T-helper 2 cell treated with Interferon-gamma antibody and Interleukin-4, amounts not matched to agents 5 μg/mL and 100 μg/mL, for 36 hours (primary cell): Measurements from ENCODE around the gene EXOSC1.
"Not testable (repeated sequence)": the region's sequence is repeated elsewhere in the genome, so short reads cannot be mapped to it uniquely, and the experiment has no call there.

Experiments
- DNase-seq: peaks from one replicate; pipeline ENCODE4 v3.0.0; 2021; ENCODE audit warnings: low spot score
- H3K27ac Mint-ChIP-seq: one replicate; pipeline ENCODE4 v1.8.0; 2021; ENCODE audit warnings: mild to moderate bottlenecking, mixed read lengths
- H3K27me3 Mint-ChIP-seq: one replicate; pipeline ENCODE4 v1.8.0; 2021; ENCODE audit warnings: low read depth, mixed read lengths
- H3K36me3 Mint-ChIP-seq: one replicate; pipeline ENCODE4 v1.8.0; 2021; ENCODE audit warnings: low read depth, mixed read lengths
- H3K4me1 Mint-ChIP-seq: one replicate; pipeline ENCODE4 v1.8.0; 2021; ENCODE audit warnings: low read depth, mixed read lengths
- H3K4me3 Mint-ChIP-seq: one replicate; pipeline ENCODE4 v1.8.0; 2022; ENCODE audit warnings: mild to moderate bottlenecking, moderate library complexity, mixed read lengths
- H3K9me3 Mint-ChIP-seq: one replicate; pipeline ENCODE4 v1.8.0; 2021; ENCODE audit warnings: mixed read lengths

The EXOSC1 gene

DNA sequence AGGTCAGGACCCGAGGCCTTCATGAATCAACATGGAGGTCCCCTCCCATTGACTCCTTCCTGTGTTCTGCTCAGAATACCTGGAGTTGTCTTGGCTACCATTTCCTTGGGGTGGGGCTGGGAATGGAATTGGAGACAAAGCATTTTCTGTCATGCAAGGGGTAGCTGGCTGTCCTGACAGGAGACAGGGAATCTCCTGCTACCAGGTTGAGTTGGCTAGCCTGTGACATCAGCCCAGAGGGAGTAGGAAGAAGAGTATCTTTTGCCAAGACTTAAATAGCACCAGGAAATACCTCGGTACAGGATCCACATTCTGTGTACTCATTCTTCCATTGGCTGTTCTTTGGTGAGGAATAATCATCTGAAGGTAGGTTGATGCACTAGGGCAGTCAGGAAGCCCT is 5.0 kb upstream of the EXOSC1 start:
- Mint-ChIP-seq H3K4me1 (peaks cover 20% of the 10 kb centered on the region), H3K4me3 (no peak overlapping the region), H3K27me3 (no peaks in the 10 kb centered on the region), H3K36me3 (peaks cover 31% of the 10 kb centered on the region), H3K9me3 (no peaks in the 10 kb centered on the region), H3K27ac (no peak overlapping the region)
- no peak for DNase-seq

DNA sequence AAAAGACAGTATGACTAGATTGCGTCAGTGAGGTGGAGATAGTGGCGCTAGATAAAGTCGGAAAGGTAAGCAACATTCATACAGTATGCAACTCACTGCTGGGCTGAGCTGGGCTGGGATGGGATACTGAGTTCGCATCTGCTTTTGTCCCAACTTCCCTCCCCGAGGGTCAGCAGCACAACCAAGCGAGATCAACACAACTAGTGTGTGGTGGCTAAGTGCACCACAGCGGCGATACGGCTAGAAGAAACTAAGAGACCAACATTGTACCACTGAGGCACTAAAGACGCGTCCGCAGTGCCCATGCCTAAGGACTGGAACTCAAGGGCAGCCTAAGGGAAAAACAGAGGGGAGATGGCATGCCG is 467 bp downstream of the EXOSC1 start:
- peaks cover 16% of the 10 kb centered on the region for H3K36me3 Mint-ChIP-seq
- H3K4me1 Mint-ChIP-seq = peaks cover 29% of the 10 kb centered on the region
- no peaks in the 10 kb centered on the region for H3K27me3 Mint-ChIP-seq
- no peaks in the 10 kb centered on the region for H3K9me3 Mint-ChIP-seq
- DNase-seq = no peak
- peak overlapping the region; percentile 91 for H3K4me3 Mint-ChIP-seq
- peak overlapping the region; percentile 78 for H3K27ac Mint-ChIP-seq

DNA sequence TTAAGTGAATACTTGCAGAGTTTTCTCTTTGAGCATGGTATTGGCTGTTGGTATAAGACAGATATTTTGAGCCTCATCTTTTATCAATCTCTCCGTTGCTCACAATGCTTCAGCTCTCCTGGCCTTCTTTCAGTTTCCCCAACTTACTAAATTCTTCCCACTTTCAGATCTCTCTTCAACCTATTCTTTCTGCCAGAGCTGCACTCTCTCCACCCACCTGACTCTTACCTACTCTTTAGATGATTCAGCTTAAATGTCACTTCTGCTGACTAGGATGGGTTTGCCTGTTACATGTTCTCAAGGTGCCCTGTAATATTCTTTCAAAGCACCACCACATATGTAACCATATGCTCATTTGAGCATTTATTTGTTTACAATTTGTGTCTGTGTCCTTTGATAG is 1.6 kb downstream of the EXOSC1 start:
- H3K27me3 Mint-ChIP-seq = no peaks in the 10 kb centered on the region
- peaks cover 26% of the 10 kb centered on the region for H3K4me1 Mint-ChIP-seq
- H3K9me3 Mint-ChIP-seq = no peaks in the 10 kb centered on the region
- H3K36me3 Mint-ChIP-seq = peaks cover 20% of the 10 kb centered on the region
- peak overlapping the region; percentile 6 for H3K27ac Mint-ChIP-seq
- no peak for DNase-seq
- peak overlapping the region; percentile 91 for H3K4me3 Mint-ChIP-seq

DNA sequence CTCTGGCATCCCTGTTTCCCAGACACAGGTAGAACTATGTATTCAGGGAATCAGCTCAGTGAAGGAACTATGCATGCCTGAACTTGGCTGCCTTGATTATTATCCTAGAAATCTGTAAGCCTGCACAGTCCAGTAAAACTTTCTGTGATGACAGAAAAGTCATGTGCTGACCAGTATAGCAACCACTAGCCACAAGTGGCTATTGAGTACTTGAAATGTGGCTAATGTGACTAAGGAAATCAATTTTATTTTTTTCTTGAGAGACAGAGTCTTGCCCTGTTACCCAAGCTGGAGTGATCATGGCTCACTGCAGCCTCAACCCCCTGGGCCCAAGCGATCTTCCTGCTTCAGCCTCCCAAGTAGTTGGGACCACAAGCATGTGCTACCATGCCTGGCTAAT is 3.5 kb downstream of the EXOSC1 start:
- H3K4me3 Mint-ChIP-seq = no peak overlapping the region
- H3K36me3 Mint-ChIP-seq = peaks cover 25% of the 10 kb centered on the region
- no peak overlapping the region for H3K27ac Mint-ChIP-seq
- H3K9me3 Mint-ChIP-seq = no peaks in the 10 kb centered on the region
- DNase-seq = no peak
- peaks cover 18% of the 10 kb centered on the region for H3K4me1 Mint-ChIP-seq
- no peaks in the 10 kb centered on the region for H3K27me3 Mint-ChIP-seq

DNA sequence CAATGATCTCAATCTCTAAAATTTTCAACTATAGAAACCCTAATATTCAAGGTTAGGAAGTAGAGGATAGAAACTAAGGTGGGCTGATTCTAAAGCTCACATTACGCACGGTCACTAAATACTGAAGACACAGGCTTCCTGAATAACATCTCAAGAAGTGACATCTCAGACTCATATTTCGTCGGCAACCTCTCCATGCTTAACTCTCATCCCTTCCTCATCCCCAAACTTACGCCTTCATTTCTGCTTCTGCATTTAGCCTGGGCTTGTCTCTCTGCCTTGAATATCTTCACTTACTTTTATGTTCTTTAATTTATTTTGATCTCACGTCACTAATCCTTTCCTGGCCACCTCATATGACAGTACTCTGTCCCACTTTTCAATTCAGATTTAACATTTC is 10.6 kb downstream of the EXOSC1 start:
- no peak overlapping the region for H3K4me3 Mint-ChIP-seq
- H3K9me3 Mint-ChIP-seq = no peaks in the 10 kb centered on the region

DNA sequence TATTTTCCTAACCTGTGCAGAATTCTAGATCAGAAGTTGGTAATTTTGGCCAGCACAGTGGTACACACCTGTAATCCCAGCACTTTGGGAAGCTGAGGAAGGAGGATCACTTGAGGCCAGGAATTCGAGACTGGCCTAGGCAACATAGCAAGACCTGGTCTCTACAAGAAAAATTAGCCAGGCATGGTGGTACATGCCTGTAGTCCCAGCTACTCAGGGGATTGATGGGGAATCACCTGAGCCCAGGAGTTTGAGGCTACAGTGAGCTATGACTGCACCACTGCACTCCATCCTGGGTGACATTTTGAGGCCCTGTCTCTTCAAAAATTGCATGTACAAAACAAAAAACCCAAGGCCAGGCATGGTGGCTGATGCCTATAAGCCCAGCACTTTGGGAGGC is 11.2 kb downstream of the EXOSC1 start:
- Mint-ChIP-seq H3K36me3 (peaks cover 52% of the 10 kb centered on the region), H3K9me3 (no peaks in the 10 kb centered on the region), H3K4me1 (peaks cover 4% of the 10 kb centered on the region), H3K4me3 (no peak overlapping the region), H3K27me3 (no peaks in the 10 kb centered on the region), H3K27ac (no peak overlapping the region)
- DNase-seq = no peak

More for the DNA sequence above, 10.6 kb downstream of the EXOSC1 start:
- DNase-seq = no peak
- H3K36me3 Mint-ChIP-seq = peaks cover 50% of the 10 kb centered on the region
- H3K27ac Mint-ChIP-seq = no peak overlapping the region
- peaks cover 2% of the 10 kb centered on the region for H3K4me1 Mint-ChIP-seq
- H3K27me3 Mint-ChIP-seq = no peaks in the 10 kb centered on the region

DNA sequence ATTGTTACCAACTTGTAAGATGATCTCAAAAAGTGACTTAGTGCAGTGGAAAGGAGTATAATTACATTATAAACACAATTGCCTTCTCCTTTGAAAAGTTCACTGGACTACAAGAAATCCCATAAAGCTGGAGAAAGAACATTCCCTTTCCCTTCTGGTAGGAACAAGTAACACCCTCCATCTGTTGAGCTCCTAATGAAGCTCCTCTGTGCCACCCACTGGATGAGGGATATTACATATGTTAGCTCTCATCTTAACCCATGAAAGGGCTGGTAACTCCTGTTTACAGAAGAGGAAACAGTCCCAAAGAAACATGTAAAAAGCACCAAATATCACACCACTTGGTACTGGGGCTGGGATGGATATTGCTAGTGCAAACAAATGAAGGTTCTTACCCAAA is 11.8 kb downstream of the EXOSC1 start:
- Mint-ChIP-seq H3K4me1 (peaks cover 8% of the 10 kb centered on the region), H3K9me3 (no peaks in the 10 kb centered on the region), H3K36me3 (peaks cover 54% of the 10 kb centered on the region), H3K27me3 (no peaks in the 10 kb centered on the region), H3K4me3 (no peak overlapping the region), H3K27ac (no peak overlapping the region)
- no peak for DNase-seq

DNA sequence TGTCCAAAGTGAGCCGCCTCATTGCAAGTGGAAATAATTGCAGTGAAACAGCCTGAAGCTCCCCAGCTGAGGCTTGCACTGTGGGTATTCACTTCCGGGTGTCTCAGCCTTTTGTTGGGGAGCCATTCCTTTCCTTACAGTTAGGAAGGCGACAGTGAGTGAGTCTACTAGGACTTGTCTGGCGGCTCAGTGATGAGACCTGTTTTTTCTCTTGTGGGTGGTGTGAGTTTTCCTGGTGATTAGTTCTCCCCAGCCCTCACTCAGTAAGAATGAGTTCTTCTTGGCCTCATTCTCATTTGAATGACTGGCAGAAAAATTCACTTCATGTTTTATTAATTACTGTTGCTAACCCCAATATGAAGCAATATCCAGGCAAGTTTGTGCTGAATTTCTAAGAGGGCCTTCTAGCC is 17.2 kb downstream of the EXOSC1 start:
- peaks cover 2% of the 10 kb centered on the region for H3K27me3 Mint-ChIP-seq
- no peak for DNase-seq
- H3K36me3 Mint-ChIP-seq = peaks cover 56% of the 10 kb centered on the region
- H3K4me3 Mint-ChIP-seq = peak overlapping the region; percentile 92
- H3K4me1 Mint-ChIP-seq = peaks cover 31% of the 10 kb centered on the region
- H3K27ac Mint-ChIP-seq = peak overlapping the region; percentile 88
- H3K9me3 Mint-ChIP-seq = no peaks in the 10 kb centered on the region

DNA sequence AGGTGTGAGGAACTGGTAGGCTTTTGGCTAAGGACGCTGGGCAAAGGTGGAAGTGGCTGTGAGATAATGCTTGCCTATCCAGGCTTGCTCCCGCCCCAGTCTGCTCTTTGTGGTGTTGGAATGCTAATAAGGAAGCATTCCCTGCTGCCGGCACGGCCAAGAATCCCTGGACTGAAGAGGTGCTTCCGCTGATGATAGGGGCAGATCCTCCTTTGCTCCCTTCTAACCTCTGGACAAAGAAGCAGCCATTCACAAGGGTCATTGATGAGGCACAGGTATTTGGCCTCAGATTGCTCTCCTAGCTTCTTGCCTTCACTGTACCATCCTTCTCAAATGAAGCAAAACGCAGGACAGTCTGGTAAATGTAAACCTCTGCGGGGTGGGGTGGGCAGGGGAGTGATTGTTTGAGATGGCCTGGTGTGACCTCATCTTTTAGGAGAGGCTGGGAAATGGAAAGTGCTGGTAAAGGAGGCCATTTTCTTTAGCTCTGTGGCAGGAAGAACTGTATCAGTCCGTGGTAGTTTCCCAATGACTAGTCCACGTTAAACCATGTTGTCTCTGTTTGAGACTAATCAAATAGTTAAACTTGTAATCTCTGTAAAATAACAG is 18.1 kb downstream of the EXOSC1 start:
- DNase-seq = no peak
- H3K27ac Mint-ChIP-seq = peak overlapping the region; percentile 94
- H3K9me3 Mint-ChIP-seq = no peaks in the 10 kb centered on the region
- peaks cover 40% of the 10 kb centered on the region for H3K4me1 Mint-ChIP-seq
- H3K4me3 Mint-ChIP-seq = peak overlapping the region; percentile 92
- peaks cover 55% of the 10 kb centered on the region for H3K36me3 Mint-ChIP-seq
- peaks cover 2% of the 10 kb centered on the region for H3K27me3 Mint-ChIP-seq

DNA sequence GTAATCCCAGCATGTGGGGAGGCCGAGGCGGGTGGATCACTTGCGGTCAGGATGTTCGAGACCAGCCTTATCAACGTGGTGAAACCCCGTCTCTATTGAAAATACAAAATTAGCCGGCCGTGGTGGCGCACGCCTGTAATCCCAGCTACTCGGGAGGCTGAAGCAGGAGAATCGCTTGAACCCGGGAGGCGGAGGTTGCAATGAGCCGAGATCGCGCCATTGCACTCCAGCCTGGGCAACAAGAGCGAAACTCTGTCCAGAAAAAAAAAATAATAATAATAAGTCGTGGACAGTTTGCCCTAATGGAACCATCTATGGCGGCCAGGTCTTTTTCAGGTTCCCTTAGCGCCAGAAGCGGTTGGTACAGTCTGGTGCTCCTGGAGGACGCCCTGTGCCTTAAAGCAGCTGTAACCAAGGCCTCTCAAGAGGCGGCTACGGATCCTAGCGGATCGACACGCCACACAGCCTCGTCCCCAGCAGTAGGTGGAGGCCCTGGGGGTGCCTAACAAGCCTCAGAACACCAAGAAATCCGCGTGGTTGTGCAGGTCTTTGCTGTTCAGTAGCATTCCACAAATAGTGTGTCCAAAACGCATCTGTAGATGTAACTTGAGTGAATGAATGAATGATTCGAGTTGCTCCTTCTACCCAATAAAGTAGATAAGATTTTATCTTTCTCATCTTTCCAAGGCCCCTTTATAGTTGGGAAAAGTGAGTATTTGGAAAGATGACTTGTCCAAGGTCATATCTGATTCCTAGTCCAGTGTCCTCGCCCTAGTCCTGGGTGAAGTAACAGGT is 18.8 kb downstream of the EXOSC1 start:
- peaks cover 52% of the 10 kb centered on the region for H3K36me3 Mint-ChIP-seq
- peak overlapping the region; percentile 92 for H3K4me3 Mint-ChIP-seq
- peaks cover 2% of the 10 kb centered on the region for H3K27me3 Mint-ChIP-seq
- H3K27ac Mint-ChIP-seq = peak overlapping the region; percentile 94
- peaks cover 40% of the 10 kb centered on the region for H3K4me1 Mint-ChIP-seq
- no peaks in the 10 kb centered on the region for H3K9me3 Mint-ChIP-seq
- no peak for DNase-seq

DNA sequence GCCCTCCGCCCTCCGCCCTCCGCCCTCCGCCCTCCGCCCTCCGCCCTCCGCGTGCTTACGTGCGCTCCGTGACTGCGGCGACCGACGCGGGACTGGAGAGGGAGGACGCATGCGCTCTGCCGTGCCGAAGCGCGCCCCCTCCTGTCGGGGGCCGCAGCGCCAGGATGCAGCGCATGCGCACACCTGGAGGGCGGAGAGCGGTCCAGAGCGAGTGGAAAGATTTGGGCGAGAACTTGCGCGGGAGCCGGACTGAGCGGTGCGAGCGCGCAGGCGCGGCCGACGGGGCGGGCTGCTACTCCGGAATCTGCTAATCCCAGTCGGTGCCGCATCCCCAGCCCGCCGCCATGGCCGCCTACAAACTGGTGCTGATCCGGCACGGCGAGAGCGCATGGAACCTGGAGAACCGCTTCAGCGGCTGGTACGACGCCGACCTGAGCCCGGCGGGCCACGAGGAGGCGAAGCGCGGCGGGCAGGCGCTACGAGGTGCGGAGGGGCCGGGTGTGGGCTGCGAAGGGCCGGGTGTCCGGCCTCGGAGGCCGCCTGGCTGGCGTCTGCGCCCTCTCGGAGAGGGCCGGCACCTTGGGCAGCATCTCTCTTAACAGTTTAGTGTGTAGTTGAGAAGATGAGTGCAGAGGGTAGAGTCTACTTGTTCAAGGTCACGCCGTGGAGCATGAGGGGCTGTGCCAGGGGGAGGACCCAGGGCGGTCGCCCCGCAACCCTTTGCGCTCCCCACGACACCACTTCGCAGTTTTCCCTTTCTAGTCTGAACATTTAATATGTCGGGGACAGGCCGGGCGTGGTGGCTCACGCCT is 19.6 kb downstream of the EXOSC1 start, which contains the start of gene PGAM1:
TSS of gene PGAM1 (plus strand) at position 228 of the 812 bp plus-strand sequence. CDS start at position 345, 117 bp downstream.
- H3K4me3 Mint-ChIP-seq = peak within 1 kb of the TSS; percentile 92
- H3K9me3 Mint-ChIP-seq = no peaks in the 10 kb centered on the region
- peaks cover 2% of the 10 kb centered on the region for H3K27me3 Mint-ChIP-seq
- peak; percentile 98 for DNase-seq
- H3K4me1 Mint-ChIP-seq = peaks cover 40% of the 10 kb centered on the region
- H3K27ac Mint-ChIP-seq = peak within 1 kb of the TSS; percentile 94
- peaks cover 45% of the 10 kb centered on the region for H3K36me3 Mint-ChIP-seq

DNA sequence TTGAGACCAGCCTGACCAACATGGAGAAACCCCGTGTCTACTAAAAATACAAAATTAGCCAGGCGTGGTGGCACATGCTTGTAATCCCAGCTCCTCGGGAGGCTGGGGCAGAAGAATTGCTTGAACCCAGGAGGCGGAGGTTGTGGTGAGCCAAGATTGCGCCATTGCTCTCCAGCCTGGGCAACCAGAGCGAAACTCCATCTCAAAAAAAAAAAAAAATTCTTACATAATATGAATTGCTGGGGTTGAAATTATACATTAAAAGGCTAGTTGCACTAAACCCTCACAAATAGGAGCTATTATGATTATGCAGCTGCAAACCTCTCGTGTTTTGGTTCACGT is 22.1 kb downstream of the EXOSC1 start:
- Mint-ChIP-seq H3K4me3 (peak overlapping the region; percentile 78), H3K4me1 (peaks cover 39% of the 10 kb centered on the region), H3K36me3 (peaks cover 27% of the 10 kb centered on the region), H3K27ac (peak overlapping the region; percentile 96)
- not testable (repeated sequence) for H3K9me3 Mint-ChIP-seq, DNase-seq, H3K27me3 Mint-ChIP-seq

DNA sequence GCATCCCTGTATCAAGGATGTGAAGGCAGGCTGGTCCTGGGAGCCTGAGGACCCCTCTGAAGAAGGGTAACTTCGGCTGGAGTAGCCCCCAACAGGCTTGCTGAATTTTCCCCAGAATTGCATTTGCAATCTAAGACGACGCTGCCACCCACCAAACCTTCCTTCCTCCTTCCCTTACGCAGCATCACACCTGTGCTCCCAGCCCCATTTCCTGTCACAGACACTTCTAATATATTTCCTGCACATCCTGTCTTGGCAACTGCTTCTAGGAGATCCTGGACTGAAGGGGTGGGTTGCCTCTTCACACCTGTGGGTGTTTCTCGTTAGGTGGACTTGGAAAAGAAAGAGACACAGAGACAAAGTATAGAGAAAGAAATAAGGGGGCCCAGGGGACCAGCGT is 29.2 kb downstream of the EXOSC1 start:
- DNase-seq = no peak
- Mint-ChIP-seq H3K4me3 (peak overlapping the region; percentile 4), H3K36me3 (no peaks in the 10 kb centered on the region), H3K9me3 (no peaks in the 10 kb centered on the region), H3K27ac (peak overlapping the region; percentile 70), H3K27me3 (no peaks in the 10 kb centered on the region), H3K4me1 (peaks cover 49% of the 10 kb centered on the region)

DNA sequence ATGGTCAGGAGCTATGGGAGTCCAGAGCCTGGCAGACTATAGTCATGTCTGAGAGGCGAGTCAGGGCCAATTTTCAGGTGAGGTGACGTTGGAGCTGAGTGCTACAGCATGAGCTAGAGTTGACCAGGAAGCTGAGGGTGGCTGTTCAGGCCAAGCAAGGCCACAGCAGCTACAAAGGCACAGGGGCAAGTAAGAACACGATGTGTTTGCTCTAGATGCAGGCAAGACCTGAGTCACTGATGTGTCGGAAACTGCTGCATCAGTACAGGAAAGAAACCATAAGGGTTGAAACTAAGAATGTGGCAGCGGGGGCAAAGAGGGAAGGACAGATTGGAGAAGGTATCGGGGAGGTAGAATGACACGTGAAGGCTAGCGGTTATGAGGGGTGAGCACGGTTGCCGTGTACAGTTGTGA is 32.9 kb downstream of the EXOSC1 start:
- H3K27ac Mint-ChIP-seq = peak overlapping the region; percentile 92
- H3K36me3 Mint-ChIP-seq = no peaks in the 10 kb centered on the region
- H3K4me3 Mint-ChIP-seq = peak overlapping the region; percentile 62
- H3K4me1 Mint-ChIP-seq = peaks cover 35% of the 10 kb centered on the region
- no peaks in the 10 kb centered on the region for H3K9me3 Mint-ChIP-seq
- DNase-seq = peak; percentile 81
- no peaks in the 10 kb centered on the region for H3K27me3 Mint-ChIP-seq
